Measurements from ENCODE around the gene ARL5C.

GRCh38 chr17:39198186-39198566 is 32.2 kb upstream of the ARL5C start:
- TF ChIP-seq CTCF (conservative IDR thresholded peaks at IDR 0.05), result no peak
- TF ChIP-seq EZH2 (IDR thresholded peaks at IDR 0.05; ENCODE audit: low read depth), result no peak

Measured in PC-9 (cell line).